GM19395 (cell line): ENCODE measurements around the gene ERI3.

Source experiments
- ATAC-seq: cut with Tn5 transposase; IDR thresholded peaks from one replicate; pipeline ENCODE4 v1.9.1; 2021; ENCODE audit warnings: mild to moderate bottlenecking, moderate library complexity; ENCODE audit not compliant: unreplicated experiment

Gene ERI3

DNA sequence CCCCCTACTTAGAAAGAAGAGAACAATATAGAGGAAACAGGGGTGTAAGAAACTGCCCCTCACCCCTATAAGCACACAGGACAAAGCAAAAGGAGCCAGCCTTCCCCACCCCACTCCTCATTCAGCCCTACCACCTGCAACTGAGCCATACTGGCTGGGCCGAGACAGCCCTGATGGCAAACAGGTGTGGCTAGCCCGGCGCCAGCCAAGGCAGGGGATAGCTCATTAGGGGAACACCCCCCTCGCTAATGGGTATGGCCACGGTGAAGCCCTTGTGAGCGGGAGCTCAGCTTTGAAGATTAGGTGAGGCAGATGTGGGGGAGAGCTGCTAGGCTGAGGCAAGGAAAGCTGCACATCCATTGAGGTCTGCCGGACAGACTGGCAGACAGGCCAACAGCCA, 65.5 kb downstream of the ERI3 start:
- no peak for ATAC-seq

DNA sequence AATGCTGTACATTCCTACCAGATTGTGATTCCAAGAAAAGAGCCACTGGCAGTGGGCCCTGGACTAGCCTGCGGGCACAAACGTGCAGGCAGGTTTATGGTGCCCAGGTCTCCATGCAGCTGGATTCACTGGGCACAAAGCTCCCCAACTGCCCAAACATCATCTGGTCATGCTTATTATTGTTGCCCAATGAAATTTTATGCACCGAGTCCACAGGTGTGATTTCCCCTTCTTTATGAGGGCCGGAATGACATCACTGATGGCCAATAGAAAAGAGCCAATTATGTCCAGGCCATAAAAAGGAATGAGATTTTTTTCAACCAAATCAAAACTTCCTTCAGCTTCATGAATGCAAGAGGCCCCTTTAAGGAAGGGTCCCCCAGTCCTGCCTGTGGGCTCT, 66.2 kb downstream of the ERI3 start:
- ATAC-seq, result no peak

DNA sequence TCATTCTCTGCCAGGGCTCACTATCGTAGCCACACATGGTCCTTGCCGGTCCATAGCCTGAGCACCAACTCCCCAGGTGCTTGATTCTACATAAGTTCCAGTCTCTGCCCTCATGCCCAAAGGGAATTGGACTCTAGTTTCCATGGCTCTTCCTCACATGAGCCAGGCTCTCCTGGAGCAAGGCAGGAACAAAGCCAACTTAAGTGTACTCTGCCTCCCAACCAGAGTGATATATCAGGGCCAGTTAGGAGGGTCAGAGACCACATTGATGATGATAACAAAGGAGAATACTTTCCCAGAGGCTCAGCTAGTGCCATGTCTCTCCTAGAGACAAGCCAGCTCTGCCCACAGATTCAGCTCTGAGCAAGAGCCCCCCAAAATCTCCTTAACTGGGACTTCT, 70.9 kb downstream of the ERI3 start:
- ATAC-seq, result no peak

DNA sequence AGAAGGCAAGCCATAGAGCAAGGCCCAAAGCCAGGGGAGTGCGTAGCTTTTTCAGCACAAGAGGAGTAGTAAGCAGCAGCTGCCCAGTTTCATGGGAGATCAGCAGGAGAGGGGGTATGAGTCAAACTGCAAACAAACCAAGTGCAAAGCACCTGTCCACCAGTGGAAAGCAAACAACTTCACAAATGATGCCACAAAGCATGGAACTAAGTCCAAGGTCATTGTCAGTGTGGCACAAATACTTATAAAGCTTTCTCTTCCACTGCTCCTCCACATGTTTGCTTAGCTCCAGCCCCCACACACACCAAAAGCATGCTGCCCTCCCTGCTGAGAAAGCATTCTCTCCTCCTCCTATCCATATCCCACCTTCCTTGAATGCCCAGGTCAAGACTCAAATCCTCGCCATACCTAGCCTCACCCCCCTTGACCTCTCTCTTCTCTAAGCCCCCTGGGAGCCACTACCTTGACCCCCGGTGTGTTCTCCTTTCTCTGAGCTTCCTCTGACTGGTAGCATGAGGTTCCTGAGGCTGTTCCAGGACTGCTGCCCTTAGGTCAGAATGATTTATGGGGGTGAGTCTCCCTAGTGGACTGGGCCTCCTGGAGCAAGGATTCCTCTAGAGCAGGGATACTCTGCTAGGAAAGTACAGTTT, 71.4 kb downstream of the ERI3 start:
- ATAC-seq, result no peak

DNA sequence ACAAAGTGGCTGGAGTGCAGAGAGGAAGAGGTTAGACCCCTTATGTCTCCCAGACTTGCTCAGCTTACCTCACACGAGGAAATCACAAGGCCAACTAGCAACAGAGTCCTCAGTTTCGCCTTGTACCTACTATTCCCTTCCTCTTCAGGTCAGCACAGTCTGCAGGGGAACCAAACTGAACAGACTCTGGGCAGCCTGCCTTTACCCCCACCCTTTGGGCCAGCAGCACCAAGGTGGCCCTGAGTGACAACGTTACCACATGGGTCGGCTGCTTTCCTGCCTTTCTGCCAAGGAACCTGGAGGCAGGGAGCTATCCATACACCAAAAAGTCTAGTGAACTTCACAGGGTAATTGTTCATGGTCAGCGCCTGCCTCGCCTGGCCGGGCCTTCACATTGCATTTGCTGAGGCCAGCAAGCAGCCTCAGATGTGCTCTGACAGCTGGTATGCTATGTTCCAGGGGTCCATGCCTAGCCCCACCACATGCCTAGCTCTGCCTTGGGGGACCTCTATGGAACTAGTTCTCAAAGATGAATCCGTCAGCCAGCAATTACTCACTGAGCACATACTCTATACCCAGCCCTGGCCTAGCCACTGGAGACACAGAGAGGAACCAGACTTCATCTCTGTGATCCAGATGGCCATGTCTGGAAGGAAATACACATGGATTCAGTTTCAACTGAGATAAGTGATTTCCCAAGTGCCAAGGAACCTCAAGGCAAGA, 72.2 kb downstream of the ERI3 start:
- no peak for ATAC-seq

DNA sequence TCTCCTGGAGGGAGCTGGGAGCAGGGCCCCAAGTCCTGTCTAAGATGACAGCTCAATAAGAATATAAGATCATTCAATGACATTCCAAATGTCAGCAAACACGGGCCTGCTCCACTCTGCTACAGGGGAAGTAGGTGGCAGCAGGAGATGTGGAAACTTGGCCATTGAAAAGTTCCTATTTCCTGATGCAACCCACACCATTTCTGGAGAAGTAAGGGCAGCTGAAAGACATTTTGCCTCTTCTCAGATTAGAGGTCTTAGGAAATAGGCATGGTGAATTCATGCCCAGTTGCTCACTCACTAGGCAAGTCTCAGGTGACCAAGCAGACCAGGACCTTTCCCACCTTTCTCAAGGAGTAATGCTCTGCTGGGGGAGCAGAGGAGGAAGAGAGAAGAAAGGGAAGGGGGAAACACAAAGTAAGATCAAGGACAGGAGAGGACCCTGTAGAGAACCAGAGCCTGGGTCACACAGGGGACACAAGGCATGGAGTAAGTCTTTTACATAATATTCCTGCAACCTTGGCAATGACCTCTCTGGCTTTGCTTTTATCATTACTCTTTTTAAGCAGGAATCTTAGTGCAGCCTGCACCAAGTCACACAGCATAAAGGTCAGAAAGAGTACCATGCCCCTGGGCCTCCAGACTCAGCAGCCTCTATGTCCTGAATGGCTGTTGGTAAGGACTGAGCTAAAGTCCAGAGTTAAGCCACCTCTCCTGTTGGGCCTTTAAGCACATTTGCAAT, 72.9 kb downstream of the ERI3 start:
- ATAC-seq, result no peak

DNA sequence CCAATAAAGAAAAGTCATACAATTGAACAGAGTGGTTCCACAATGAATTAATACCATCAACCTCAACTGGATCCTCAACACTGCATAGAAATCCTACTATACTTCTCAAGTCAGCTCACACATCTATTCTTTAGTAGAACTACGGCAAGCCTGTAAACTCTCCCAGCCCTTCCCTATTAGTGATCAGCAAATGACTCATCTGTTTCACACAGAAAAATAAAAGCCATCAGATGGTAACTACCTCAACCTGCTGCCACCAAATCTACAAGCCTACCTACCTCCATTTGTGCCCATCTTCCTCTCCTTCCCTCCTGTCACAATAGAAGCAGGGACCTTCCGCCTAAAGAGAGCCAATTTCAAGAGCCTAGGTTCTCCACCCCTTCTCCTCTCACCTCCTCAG, 78.2 kb downstream of the ERI3 start:
- ATAC-seq, result no peak

DNA sequence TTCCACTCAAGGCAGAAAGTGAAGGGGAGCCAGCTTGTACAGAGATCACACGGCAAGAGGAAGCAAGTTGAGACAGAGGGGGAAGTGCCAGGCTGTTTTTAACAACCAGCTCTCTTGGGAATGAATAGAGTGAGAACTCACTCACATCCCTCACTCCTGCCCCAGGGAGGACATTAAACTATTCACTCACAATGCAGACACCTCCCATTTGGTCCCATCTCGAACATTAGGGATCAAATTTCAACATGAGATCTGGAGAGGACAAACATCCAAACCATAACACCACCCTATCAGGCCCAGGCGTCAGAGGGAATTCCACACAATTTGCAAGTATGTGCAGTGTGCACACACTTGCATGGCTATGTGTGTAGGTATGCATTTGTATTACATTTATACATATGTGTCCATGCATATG, 79.1 kb downstream of the ERI3 start:
- no peak for ATAC-seq

DNA sequence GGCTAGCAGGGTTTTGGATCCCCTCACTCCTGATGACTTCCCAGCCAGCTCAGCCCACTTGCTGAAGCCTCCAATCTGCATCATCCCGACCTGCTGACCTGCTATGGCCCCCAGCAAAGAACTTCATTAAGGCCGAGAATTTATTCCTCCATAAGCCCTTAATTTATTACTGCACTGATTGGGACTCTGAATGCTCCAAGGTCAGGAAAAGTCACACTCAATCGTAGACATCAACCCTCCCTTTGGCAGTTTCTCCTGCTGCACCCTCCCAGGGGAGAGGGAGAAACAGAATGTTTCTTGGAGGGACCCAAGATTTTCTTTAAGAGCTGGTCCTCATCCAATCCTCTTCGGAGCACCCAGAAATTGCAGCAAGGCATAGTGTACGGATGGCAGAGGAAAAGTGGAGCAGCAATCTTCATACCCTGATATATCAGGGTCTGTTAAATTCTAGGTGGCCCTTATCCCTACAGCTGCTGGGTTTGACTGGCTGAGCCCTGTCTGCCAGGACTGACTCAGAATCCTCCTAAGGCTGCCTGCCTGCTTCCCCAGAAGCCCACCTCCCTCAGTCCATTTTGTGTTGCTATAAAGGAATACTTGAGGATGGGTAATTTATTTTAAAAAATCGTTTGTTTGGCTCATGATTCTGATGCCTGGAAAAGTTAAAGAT, 79.6 kb downstream of the ERI3 start:
- no peak for ATAC-seq

DNA sequence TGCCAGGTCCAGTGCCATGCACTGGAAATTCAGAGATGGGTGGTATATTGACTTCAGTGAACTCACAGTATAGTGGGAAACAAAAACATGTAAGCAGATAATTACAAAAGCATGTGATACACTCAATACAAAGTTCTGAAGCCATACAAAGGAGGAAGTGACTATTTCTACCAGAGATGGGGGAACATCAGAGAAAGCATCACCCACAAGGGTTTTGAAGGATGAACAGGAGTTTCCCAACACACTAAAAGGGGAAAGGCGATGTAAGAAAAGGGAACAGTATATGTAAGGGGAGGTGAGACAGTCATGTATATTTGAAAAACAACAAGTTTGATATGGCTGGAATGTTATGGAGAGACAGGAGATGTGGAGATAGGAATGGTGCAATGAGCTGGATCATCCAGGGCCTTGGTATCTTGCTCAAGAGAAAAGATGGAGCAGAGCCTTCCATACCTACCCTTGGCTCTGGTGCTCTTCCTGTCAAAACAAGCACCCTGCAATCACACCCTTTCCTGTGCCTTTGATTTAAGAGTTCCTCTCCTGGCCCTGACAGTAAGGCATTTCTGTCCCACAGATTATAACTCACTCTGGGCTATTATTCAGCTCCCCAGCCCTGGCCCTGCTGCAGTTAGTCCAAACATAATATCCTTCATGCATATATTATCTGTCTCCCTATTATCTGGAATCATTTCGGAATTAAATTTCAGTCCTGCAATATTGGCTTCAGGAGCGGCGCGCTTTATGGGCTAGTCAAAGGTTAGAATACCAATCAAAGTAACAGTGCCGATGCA, 81.3 kb downstream of the ERI3 start:
- no peak for ATAC-seq

DNA sequence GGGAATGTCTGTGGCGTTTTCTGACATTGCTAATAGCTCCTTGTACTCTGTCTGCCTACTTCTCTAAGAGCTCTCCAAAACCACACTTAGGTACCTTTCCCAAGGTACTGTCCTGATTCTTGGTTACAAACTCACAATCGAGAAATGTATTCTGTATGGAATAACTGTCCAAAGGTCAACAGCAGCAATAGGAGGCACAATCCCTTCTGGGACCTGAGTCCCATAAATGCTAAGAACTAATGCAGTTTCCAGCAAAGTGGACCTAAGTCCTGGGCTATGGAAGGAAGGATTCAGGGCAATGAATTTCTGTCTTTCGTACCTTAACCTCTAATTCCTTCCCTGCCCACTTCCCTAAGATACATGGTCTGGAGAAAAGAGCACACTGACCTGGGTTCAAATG, 82.1 kb downstream of the ERI3 start:
- no peak for ATAC-seq

DNA sequence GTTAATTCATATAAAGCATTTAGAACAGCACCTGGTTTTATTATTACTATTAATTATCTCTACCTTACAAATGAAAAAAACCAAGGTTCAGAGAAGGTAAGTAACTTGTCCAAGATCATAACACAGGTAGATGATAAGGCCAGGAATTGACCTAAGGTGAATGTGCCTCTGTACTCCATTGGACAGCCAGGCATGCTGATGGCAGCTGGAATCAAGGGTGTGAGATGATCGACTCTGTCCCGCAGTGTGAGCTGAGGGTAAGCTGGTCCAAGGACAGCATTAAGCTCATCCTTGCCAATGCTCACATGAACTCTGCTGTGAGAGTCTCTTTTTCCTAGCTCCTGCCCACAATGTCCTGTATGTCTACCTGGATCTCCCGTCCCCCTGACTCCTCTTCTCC, 83.4 kb downstream of the ERI3 start:
- no peak for ATAC-seq

DNA sequence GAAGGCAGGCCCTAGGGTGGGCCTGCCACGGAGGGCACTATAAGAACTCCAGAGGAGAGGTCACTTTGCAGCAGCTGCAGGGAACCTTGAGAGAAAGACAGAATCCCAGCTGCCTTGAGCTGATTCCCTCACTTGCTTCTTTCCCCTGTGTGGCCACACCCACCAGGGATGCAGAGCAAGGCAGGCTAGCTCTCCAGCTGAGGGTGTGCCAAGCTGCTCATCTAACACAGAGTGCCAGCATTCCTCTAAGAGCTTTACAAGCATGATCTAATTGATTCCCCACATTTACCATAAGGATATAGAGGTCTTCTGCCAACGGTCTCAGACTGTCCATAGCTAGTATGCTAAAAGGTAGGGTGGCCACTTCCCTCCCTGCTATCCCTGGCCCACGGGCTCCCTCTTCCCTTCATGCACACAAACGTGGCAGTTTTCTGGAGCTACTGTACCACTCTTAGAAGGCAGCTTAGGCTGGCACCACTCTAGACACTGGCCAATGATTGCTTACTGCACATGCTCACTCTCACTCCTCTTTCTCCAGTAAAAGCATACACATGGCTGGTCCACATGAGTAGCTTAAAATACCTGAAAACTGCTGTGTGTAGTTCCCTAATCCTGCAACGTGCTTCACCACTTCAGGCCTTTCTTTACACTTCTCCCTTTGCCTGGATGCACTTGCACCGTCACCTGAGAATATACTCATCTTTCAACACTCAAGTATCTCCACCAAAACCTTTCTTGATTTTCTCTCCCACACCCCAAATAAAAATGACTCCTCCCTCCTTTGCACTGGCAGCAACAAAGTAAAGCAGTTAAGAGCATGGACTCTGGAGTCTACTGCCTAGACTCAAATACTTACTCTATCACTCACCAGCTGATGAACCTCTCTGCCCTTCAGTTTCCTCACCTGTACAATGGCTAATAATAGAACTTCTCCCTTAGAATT, 84.1 kb downstream of the ERI3 start:
- ATAC-seq, result no peak

DNA sequence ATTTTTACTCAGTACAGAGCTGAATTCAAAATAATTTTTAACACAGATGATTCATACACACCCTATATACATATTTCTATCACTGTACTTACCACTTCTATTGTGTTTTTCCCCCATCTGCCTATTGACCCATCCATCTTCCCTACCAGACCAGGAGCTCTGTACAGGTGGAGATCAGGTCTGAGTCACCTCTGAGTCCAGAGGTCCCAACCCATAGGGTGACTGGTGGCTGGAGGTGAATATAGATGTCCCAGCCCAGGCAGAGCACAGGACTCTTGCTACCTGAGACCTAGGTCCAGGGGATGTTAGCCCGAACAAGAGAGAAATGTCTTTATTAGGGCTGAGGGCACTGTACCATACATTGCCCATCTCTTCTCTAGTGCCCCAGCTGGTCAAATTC, 87.0 kb downstream of the ERI3 start:
- ATAC-seq, result no peak

DNA sequence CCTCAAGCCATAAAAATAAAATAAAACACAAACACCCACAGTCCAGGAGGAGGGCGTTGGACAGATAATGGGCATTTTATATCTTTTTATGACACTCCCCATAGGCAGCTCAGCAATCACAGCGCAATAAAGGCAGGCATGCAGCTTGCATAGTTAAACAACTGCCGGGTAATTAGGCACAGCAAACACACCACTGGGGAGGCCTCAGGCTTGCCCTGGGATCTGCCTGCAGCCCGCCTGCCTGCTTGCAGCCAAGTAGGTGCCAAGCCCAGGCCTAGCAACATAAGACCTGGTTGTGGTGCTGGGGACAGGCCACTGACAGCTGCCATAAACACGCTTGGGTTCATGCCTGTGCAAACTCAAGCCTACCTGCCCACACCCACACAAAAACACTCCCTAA, 87.6 kb downstream of the ERI3 start:
- no peak for ATAC-seq

DNA sequence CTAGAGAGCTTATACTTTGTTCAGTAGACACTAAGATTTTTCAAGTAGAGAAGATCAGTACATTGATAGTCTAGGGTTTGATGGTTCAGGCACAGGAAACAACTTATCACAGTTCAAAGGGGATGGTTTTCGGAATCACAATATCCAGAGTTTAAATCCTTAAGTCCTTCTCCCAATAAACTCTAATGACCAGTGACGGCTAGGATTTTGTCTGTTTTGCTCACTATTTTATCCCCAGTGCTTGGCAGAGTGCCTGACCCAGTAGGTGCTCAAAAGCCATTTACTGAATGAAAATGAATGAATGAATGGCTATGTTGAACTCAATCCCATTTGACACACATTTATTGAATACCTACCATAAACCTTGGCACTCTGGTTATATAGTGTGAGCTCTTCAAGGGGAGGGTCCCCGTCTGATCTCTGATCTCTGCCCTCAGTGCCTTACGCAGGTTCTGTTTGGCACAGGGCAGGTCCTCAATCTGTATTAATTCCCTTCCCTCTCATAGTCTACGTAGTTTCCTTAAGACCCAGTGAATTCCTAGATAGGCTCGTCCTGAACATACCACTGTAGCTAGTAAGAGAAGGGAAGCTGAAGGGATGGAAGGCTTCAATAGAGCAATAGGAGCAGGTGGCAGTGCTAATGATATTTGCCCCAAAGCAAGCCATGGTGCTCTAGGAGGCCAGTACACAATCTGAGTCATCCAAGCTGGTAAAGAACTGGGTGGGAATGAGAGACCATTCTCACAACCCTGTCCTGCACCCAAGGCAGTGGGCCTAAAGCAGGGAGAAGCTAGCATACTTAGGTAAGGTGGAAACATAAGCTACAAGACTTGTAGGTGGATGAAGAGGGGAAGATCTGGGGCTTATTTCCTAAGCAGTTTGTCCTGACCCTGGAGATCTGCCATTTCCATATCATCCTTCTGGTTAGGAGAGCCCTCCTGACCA, 88.4 kb downstream of the ERI3 start:
- no peak for ATAC-seq

DNA sequence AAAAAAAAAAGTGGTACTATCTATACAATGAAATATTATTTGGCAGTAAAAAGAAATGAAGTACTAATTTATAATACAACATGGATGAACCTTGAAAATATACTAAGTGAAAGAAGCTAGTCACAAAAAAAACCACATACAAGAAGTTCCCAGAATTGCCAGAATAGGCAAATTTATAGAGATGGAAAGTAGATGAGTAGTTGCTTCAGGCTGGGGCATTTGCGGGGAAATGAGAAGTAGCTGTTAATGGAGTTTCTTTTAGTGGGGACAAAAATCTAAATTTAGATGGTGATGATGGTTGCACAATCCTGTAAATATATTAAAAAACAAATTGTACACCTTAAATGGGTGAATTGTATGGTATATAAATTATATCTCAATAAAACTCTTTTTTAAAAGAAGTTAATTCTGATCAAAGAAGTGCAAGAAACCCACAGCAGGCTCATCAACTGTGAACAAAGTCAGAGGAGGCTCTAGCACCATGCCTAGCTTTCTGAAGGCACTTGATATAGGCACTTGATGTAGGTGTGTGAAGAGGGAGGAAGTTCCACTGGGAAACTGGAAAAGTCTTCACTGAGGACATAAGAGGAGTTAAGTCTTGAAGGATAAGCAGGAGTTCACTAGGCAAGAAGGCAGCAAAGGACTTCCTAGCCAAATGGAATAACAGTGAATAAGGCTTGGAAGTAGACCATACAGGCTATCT, 89.2 kb downstream of the ERI3 start:
- no peak for ATAC-seq

DNA sequence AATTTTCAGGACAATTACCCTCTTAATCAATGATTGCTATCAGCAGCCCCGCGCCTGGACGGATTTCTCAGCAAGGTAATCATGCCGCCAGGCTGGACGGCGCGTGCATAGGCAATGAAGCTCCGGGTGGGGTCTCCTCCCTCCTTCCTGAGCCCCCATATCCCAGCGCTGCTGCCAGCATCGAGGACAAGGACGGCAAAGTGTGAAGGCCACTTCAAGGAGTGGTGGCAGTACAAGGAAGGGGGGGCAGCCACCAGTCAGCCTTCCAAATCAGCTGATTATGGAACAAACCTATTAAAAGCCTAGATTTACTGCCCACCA, 90.6 kb downstream of the ERI3 start:
- no peak for ATAC-seq
